NT2/D1 (cell line): ENCODE results near the gene MARCHF2.
A peak's percentile ranks its signal among the peaks of the same experiment; 100 is the strongest.
"Not testable (repeated sequence)": the region's sequence is repeated elsewhere in the genome, so short reads cannot be mapped to it uniquely, and the experiment has no call there.

Source experiments
- DNase-seq: peaks from one replicate; pipeline ENCODE4 v3.0.0-alpha.2; 2011; ENCODE audit warnings: low read depth, low spot score
- H3K27me3 ChIP-seq: 2 replicates; pipeline ENCODE4 v1.6.0; 2011; ENCODE audit warnings: mild to moderate bottlenecking; ENCODE audit not compliant: insufficient read length, insufficient read depth
- H3K36me3 ChIP-seq: 2 replicates; pipeline ENCODE4 v1.6.1; 2011; ENCODE audit warnings: mild to moderate bottlenecking, low read length, mixed read lengths; ENCODE audit not compliant: insufficient read depth, insufficient read length
- H3K4me1 ChIP-seq: 2 replicates; pipeline ENCODE4 v1.5.1; 2011; ENCODE audit not compliant: insufficient read depth, insufficient read length
- H3K4me3 ChIP-seq: 2 replicates; pipeline ENCODE4 v1.5.1; 2011; ENCODE audit warnings: low read depth; ENCODE audit not compliant: insufficient read length
- H3K9ac ChIP-seq: 2 replicates; pipeline ENCODE4 v1.6.0; 2011; ENCODE audit warnings: low read depth; ENCODE audit not compliant: insufficient read length
- H3K9me3 ChIP-seq: 2 replicates; pipeline ENCODE4 v1.5.1; 2011; ENCODE audit warnings: mild to moderate bottlenecking, low read length; ENCODE audit not compliant: insufficient read depth
- SUZ12 ChIP-seq: IDR thresholded peaks from 2 replicates; pipeline ENCODE4 v1.6.1; 2011; ENCODE audit not compliant: insufficient read length, insufficient read depth; ENCODE audit errors: extremely low read depth
- YY1 ChIP-seq: IDR thresholded peaks from 2 replicates; pipeline ENCODE4 v1.6.1; 2011; ENCODE audit not compliant: insufficient read length, insufficient read depth
- ZNF274 ChIP-seq: IDR thresholded peaks from 2 replicates; pipeline ENCODE4 v1.6.1; 2011; ENCODE audit warnings: mild to moderate bottlenecking, low read depth, low read length

MARCHF2 gene

GRCh38 chr19:8404391-8405151, 8.5 kb upstream of the MARCHF2 start:
- H3K4me1 ChIP-seq = peaks cover 3% of the 10 kb centered on the region
- H3K9me3 ChIP-seq = no peaks in the 10 kb centered on the region
- H3K4me3 ChIP-seq = no peak overlapping the region
- TF ChIP-seq SUZ12 = no peak
- no peak for TF ChIP-seq YY1
- no peak for TF ChIP-seq ZNF274
- no peak for DNase-seq
- peaks cover 46% of the 10 kb centered on the region for H3K36me3 ChIP-seq
- H3K9ac ChIP-seq = no peak overlapping the region
- H3K27me3 ChIP-seq = no peaks in the 10 kb centered on the region

DNA sequence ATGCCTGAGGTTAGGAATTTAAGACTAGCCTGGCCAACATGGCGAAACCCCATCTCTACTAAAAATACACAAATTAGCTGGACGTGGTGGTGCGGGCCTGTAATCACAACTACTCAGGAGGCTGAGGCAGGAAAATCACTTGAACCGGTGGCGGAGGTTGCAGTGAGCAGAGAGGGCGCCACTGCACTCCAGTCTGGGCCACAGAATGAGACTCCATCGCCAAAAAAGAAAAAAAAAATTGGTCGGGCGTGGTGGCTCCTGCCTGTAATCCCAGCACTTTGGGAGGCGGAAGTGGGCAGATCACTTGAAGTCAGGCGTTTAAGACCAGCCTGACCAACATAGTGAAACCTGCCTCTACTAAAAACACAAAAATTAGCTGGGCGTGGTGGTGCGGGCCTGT, 2.4 kb upstream of the MARCHF2 start:
- not testable (repeated sequence) for H3K27me3 ChIP-seq, DNase-seq, H3K36me3 ChIP-seq, H3K4me3 ChIP-seq, H3K9ac ChIP-seq, H3K4me1 ChIP-seq, H3K9me3 ChIP-seq

GRCh38 chr19:8413629-8413995, 507 bp downstream of the MARCHF2 start:
- Histone ChIP-seq H3K4me1 (peaks cover 16% of the 10 kb centered on the region), H3K4me3 (peak overlapping the region; percentile 77), H3K27me3 (peaks cover 10% of the 10 kb centered on the region), H3K36me3 (no peaks in the 10 kb centered on the region), H3K9ac (peak overlapping the region; percentile 85), H3K9me3 (no peaks in the 10 kb centered on the region)
- TF ChIP-seq ZNF274 (no peak), SUZ12 (no peak), YY1 (no peak)
- DNase-seq = no peak

DNA sequence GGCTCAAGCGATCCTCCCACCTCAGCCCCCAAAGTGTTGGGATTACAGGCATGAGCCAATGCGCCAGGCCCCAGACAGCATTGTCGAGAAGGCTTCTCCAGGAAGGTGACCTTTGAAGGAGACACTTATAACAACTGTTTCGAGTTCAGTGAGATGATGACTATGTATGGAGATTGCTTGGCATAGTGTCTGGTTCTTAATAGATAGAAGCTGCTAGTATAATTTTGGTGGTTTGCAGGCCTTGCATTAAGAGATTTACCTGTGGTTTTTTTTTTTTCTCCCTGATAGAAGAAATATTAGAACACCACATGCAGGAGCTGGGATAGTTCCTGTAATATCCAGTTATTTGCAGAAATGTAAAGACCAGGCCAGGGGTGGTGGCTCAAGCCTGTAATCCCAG, 3.7 kb downstream of the MARCHF2 start:
- Histone ChIP-seq H3K4me3 (no peak overlapping the region), H3K9me3 (no peaks in the 10 kb centered on the region), H3K36me3 (peaks cover 3% of the 10 kb centered on the region), H3K27me3 (peaks cover 10% of the 10 kb centered on the region), H3K9ac (no peak overlapping the region), H3K4me1 (peaks cover 19% of the 10 kb centered on the region)
- DNase-seq = no peak
- TF ChIP-seq YY1 (no peak), ZNF274 (no peak), SUZ12 (no peak)

DNA sequence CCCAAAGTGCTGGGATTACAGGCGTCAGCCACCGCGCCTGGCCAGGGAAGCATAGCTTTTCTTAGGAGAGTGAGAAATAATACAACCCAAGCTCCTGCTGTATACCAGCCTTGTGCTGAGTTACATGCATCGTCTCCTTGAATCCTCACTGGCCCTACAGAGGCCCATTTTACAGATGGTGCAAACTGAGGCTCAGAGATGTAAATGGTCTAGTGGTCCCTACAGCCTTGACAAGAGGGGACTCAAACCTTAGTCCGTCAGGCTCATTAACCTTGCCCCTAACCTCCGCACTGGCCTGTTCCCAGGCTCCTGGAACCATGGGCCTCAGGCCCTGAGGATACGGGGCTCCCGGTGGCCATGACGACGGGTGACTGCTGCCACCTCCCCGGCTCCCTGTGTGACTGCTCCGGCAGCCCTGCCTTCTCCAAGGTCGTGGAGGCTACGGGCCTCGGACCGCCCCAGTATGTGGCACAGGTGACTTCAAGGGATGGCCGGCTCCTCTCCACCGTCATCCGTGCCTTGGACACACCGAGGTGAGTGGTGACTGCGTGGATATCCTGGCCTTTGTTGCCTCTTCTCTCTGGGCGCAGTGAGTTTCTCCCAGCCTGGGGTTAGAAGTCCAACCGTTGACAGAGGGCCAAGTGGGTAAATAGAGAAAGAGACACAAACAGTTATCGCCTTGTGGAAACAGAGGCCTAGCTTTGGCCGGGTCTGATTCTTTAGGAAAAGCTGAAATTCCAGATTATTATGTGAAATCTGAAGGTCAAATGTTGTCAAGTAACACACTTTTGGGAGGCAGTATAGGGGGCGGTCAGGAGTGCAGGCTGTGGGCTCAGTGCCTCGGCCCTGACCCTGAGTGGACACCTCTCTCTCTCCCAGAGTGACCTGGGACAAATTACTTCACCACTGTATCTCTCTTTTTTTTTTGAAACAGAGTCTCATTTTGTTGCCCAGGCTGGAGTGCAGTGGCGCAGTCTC, 8.7 kb downstream of the MARCHF2 start:
- Histone ChIP-seq H3K36me3 (peaks cover 5% of the 10 kb centered on the region), H3K9me3 (no peaks in the 10 kb centered on the region), H3K4me1 (peaks cover 15% of the 10 kb centered on the region), H3K9ac (no peak overlapping the region), H3K27me3 (no peaks in the 10 kb centered on the region), H3K4me3 (no peak overlapping the region)
- no peak for DNase-seq
- no peak for TF ChIP-seq SUZ12
- no peak for TF ChIP-seq ZNF274

- peak overlapping the region; percentile 33 for H3K9ac ChIP-seq
- peaks cover 5% of the 10 kb centered on the region for H3K4me1 ChIP-seq
- TF ChIP-seq SUZ12 (no peak), ZNF274 (no peak), YY1 (no peak)
- no peaks in the 10 kb centered on the region for H3K9me3 ChIP-seq
- H3K4me3 ChIP-seq = no peak overlapping the region
- peak; percentile 76 for DNase-seq
- no peaks in the 10 kb centered on the region for H3K27me3 ChIP-seq
- H3K36me3 ChIP-seq = peaks cover 5% of the 10 kb centered on the region
Measured at GRCh38 chr19:8423817-8424223, 10.7 kb downstream of the MARCHF2 start.

GRCh38 chr19:8425331-8425730, 12.2 kb downstream of the MARCHF2 start:
- not testable (repeated sequence) for H3K9me3 ChIP-seq, H3K9ac ChIP-seq

More at GRCh38 chr19:8425331-8425730, 12.2 kb downstream of the MARCHF2 start:
- DNase-seq, H3K36me3 ChIP-seq, H3K27me3 ChIP-seq, H3K4me1 ChIP-seq, H3K4me3 ChIP-seq: not testable (repeated sequence)
